ENCODE results near the gene TRAPPC12.
"Not testable (repeated sequence)": the region's sequence is repeated elsewhere in the genome, so short reads cannot be mapped to it uniquely, and the experiment has no call there.

The TRAPPC12 gene

GRCh38 chr2:3432693-3433338 lies 53.3 kb downstream of the TRAPPC12 start:
- DNase-seq (ENCODE audit: low read depth, low spot score), result no peak

- DNase-seq (ENCODE audit: low read depth, low spot score), result no peak
Observed at GRCh38 chr2:3433339-3433699, 53.8 kb downstream of the TRAPPC12 start.

GRCh38 chr2:3433776-3434400 lies 54.4 kb downstream of the TRAPPC12 start:
- DNase-seq (ENCODE audit: low read depth, low spot score), result no peak

- DNase-seq (ENCODE audit: low read depth, low spot score), result no peak
Observed at GRCh38 chr2:3434654-3435053, 55.2 kb downstream of the TRAPPC12 start.

- DNase-seq (ENCODE audit: low read depth, low spot score), result no peak
Observed at GRCh38 chr2:3435445-3435844, 56.0 kb downstream of the TRAPPC12 start.

GRCh38 chr2:3440477-3440876 lies 61.0 kb downstream of the TRAPPC12 start:
- no peak for DNase-seq (ENCODE audit: low read depth, low spot score)

- no peak for DNase-seq (ENCODE audit: low read depth, low spot score)
Observed at GRCh38 chr2:3441465-3441864, 62.0 kb downstream of the TRAPPC12 start.

- no peak for DNase-seq (ENCODE audit: low read depth, low spot score)
Observed at GRCh38 chr2:3442185-3442584, 62.7 kb downstream of the TRAPPC12 start.

- DNase-seq (ENCODE audit: low read depth, low spot score), result no peak
Observed at GRCh38 chr2:3443083-3443482, 63.6 kb downstream of the TRAPPC12 start.

GRCh38 chr2:3443506-3444084 lies 64.1 kb downstream of the TRAPPC12 start:
- no peak for DNase-seq (ENCODE audit: low read depth, low spot score)

GRCh38 chr2:3445891-3446290 lies 66.4 kb downstream of the TRAPPC12 start:
- no peak for DNase-seq (ENCODE audit: low read depth, low spot score)

- DNase-seq (ENCODE audit: low read depth, low spot score), result no peak
Observed at GRCh38 chr2:3446381-3446780, 66.9 kb downstream of the TRAPPC12 start.

GRCh38 chr2:3447186-3447585 lies 67.7 kb downstream of the TRAPPC12 start:
- DNase-seq (ENCODE audit: low read depth, low spot score), result not testable (repeated sequence)

GRCh38 chr2:3447789-3448317 lies 68.4 kb downstream of the TRAPPC12 start:
- DNase-seq (ENCODE audit: low read depth, low spot score), result no peak

GRCh38 chr2:3448441-3448911 lies 69.0 kb downstream of the TRAPPC12 start:
- DNase-seq (ENCODE audit: low read depth, low spot score), result not testable (repeated sequence)

- DNase-seq (ENCODE audit: low read depth, low spot score), result no peak
Observed at GRCh38 chr2:3449086-3449485, 69.6 kb downstream of the TRAPPC12 start.

GRCh38 chr2:3449936-3450335 lies 70.4 kb downstream of the TRAPPC12 start:
- DNase-seq (ENCODE audit: low read depth, low spot score), result no peak

GRCh38 chr2:3450385-3451010 lies 71.0 kb downstream of the TRAPPC12 start:
- DNase-seq (ENCODE audit: low read depth, low spot score), result no peak

GRCh38 chr2:3451169-3451568 lies 71.7 kb downstream of the TRAPPC12 start:
- DNase-seq (ENCODE audit: low read depth, low spot score), result no peak

- no peak for DNase-seq (ENCODE audit: low read depth, low spot score)
Observed at GRCh38 chr2:3451926-3452671, 72.6 kb downstream of the TRAPPC12 start.

GRCh38 chr2:3453190-3453999 lies 73.9 kb downstream of the TRAPPC12 start:
- no peak for DNase-seq (ENCODE audit: low read depth, low spot score)

Data from brain pericyte (primary cell).